ENCODE results near the gene ABTB2. TPM values are rescaled to one million over a fixed set of nuclear protein-coding genes. Genes with fewer than 3 reads are reported as not detected.

Gene ABTB2
- total and polyA plus RNA-seq, 2 of the 8 experiments (the other 6 are each of a cell fraction or from before 2014, with no cell fraction given), result 7.7 to 10.2 TPM

GRCh38 chr11:34264303-34265110 lies 93.3 kb downstream of the ABTB2 start (continued):
- TF ChIP-seq CTCF (IDR thresholded peaks at IDR 0.05; ENCODE audit: control extremely low read depth in 1 of 3, insufficient read depth in 1 of 3, low read depth in 1 of 3, low read length in 3 of 3) (no peak), SAP30 (IDR thresholded peaks at IDR 0.05; ENCODE audit: insufficient read depth, insufficient replicate concordance, low read length) (no peak), SIN3A (conservative IDR thresholded peaks at IDR 0.05 in 1 of 2, IDR thresholded peaks at IDR 0.05 in 1 of 2; ENCODE audit: low read depth in 1 of 2, low read length in 2 of 2) (no peak), TAF1 (IDR thresholded peaks at IDR 0.05; ENCODE audit: low read depth, low read length) (no peak), RAD21 (IDR thresholded peaks at IDR 0.05 in 1 of 2, conservative IDR thresholded peaks at IDR 0.05 in 1 of 2; ENCODE audit: low read depth in 2 of 2, low read length in 2 of 2) (no peak)
- TF ChIP-seq, protein P1, sequence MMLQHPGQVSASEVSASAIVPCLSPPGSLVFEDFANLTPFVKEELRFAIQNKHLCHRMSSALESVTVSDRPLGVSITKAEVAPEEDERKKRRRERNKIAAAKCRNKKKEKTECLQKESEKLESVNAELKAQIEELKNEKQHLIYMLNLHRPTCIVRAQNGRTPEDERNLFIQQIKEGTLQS (IDR thresholded peaks at IDR 0.05; ENCODE audit: insufficient read depth, low read depth, low read length), result no peak
